ENCODE results near the gene TRIM24. TPM values are rescaled to one million over a fixed set of nuclear protein-coding genes. Genes with fewer than 3 reads are reported as not detected.

The TRIM24 gene
- total and polyA plus RNA-seq, 4 donors = 7.5 to 19.7 (median 11.2) TPM

- Histone ChIP-seq H3K27ac (ENCODE audit: low read depth in 1 of 2, low read length in 2 of 2) (no peak overlapping the region), H3K36me3 (ENCODE audit: control insufficient read depth in 4 of 4, insufficient read depth in 3 of 4, low read depth in 1 of 4, low read length in 3 of 4) (no peaks in the 10 kb centered on the region), H3K4me1 (ENCODE audit: control insufficient read depth in 4 of 4, insufficient read depth in 4 of 4, low read length in 3 of 4) (peaks cover 0 to 19% (median 4%) of the 10 kb centered on the region in 4 donors), H3K27me3 (ENCODE audit: control insufficient read depth in 4 of 4, insufficient read depth in 4 of 4, low read length in 3 of 4) (no peaks in the 10 kb centered on the region), H3K4me3 (ENCODE audit: low read depth in 1 of 3, low read length in 3 of 3) (no peak overlapping the region), H3K9me3 (ENCODE audit: control insufficient read depth in 4 of 4, low read length in 3 of 4) (peaks cover 0 to 4% (median 0%) of the 10 kb centered on the region in 4 donors), H3K9ac (ENCODE audit: low read depth in 1 of 2, low read length in 2 of 2) (no peak overlapping the region)
- TF ChIP-seq ATF3 (IDR thresholded peaks at IDR 0.05) (no peak), RAD21 (IDR thresholded peaks at IDR 0.05) (no peak), RXRA (IDR thresholded peaks at IDR 0.05) (no peak), TAF1 (conservative IDR thresholded peaks at IDR 0.05) (no peak), YY1 (IDR thresholded peaks at IDR 0.05) (no peak), CTCF (IDR thresholded peaks at IDR 0.05; ENCODE audit: low read depth, low read length, missing input control) (no peak), GABPA (IDR thresholded peaks at IDR 0.05 in 1 of 2, conservative IDR thresholded peaks at IDR 0.05 in 1 of 2) (no peak), EGR1 (IDR thresholded peaks at IDR 0.05; ENCODE audit: low read depth in 2 of 2) (no peak), FOXA2 (IDR thresholded peaks at IDR 0.05) (no peak), FOXA1 (IDR thresholded peaks at IDR 0.05) (no peak), HNF4A (conservative IDR thresholded peaks at IDR 0.05) (no peak), HNF4G (IDR thresholded peaks at IDR 0.05) (no peak), SP1 (IDR thresholded peaks at IDR 0.05) (no peak), JUND (IDR thresholded peaks at IDR 0.05) (no peak), NR2F2 (IDR thresholded peaks at IDR 0.05) (no peak)
- TF ChIP-seq, protein P1, sequence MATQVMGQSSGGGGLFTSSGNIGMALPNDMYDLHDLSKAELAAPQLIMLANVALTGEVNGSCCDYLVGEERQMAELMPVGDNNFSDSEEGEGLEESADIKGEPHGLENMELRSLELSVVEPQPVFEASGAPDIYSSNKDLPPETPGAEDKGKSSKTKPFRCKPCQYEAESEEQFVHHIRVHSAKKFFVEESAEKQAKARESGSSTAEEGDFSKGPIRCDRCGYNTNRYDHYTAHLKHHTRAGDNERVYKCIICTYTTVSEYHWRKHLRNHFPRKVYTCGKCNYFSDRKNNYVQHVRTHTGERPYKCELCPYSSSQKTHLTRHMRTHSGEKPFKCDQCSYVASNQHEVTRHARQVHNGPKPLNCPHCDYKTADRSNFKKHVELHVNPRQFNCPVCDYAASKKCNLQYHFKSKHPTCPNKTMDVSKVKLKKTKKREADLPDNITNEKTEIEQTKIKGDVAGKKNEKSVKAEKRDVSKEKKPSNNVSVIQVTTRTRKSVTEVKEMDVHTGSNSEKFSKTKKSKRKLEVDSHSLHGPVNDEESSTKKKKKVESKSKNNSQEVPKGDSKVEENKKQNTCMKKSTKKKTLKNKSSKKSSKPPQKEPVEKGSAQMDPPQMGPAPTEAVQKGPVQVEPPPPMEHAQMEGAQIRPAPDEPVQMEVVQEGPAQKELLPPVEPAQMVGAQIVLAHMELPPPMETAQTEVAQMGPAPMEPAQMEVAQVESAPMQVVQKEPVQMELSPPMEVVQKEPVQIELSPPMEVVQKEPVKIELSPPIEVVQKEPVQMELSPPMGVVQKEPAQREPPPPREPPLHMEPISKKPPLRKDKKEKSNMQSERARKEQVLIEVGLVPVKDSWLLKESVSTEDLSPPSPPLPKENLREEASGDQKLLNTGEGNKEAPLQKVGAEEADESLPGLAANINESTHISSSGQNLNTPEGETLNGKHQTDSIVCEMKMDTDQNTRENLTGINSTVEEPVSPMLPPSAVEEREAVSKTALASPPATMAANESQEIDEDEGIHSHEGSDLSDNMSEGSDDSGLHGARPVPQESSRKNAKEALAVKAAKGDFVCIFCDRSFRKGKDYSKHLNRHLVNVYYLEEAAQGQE (IDR thresholded peaks at IDR 0.05) = no peak
- TF ChIP-seq, protein P2, sequence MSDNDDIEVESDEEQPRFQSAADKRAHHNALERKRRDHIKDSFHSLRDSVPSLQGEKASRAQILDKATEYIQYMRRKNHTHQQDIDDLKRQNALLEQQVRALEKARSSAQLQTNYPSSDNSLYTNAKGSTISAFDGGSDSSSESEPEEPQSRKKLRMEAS (IDR thresholded peaks at IDR 0.05) = no peak
- TF ChIP-seq, protein P3, sequence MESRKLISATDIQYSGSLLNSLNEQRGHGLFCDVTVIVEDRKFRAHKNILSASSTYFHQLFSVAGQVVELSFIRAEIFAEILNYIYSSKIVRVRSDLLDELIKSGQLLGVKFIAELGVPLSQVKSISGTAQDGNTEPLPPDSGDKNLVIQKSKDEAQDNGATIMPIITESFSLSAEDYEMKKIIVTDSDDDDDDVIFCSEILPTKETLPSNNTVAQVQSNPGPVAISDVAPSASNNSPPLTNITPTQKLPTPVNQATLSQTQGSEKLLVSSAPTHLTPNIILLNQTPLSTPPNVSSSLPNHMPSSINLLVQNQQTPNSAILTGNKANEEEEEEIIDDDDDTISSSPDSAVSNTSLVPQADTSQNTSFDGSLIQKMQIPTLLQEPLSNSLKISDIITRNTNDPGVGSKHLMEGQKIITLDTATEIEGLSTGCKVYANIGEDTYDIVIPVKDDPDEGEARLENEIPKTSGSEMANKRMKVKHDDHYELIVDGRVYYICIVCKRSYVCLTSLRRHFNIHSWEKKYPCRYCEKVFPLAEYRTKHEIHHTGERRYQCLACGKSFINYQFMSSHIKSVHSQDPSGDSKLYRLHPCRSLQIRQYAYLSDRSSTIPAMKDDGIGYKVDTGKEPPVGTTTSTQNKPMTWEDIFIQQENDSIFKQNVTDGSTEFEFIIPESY (IDR thresholded peaks at IDR 0.05) = no peak
- no peak for DNase-seq (ENCODE audit: low spot score)
- 94% methylated on average over 3 of the region's 3 CpGs for WGBS
Observed at GRCh38 chr7:138606236-138606635, 146.2 kb downstream of the TRIM24 start.

Data from liver (tissue), 9 donors.